Activated naive CD8-positive, alpha-beta T cell treated with anti-CD3 and anti-CD28 coated beads, Interleukin-2, amount 10 ng/mL, durations not matched to agents 7 days and 5 days (primary cell): ENCODE results near the gene ENTPD6. TPM values are rescaled to one million over a fixed set of nuclear protein-coding genes. Genes with fewer than 3 reads are reported as not detected.
"Not testable (repeated sequence)": the region's sequence is repeated elsewhere in the genome, so short reads cannot be mapped to it uniquely, and the experiment has no call there.

ENCODE experiments used
- ATAC-seq: fragments of 150-1000 bp; cut with Tn5 transposase; one replicate; pipeline ENCODE4 v1.10.0; 2021; ENCODE audit warnings: low read depth, moderate library complexity
- POLR2A ChIA-PET: fragments of 350-600 bp; sonication (Branson Sonifier 250); formaldehyde crosslinking; loops from one replicate; lab custom pipeline; 2021; ENCODE audit warnings: antibody characterized with exemption; lab: Charles Lee
- DNase-seq: peaks from one replicate; pipeline ENCODE4 v3.0.0; 2021
- H3K27ac Mint-ChIP-seq: one replicate; pipeline ENCODE4 v1.8.0; 2022; ENCODE audit warnings: mild to moderate bottlenecking, mixed read lengths
- H3K27me3 Mint-ChIP-seq: one replicate; pipeline ENCODE4 v1.8.0; 2022; ENCODE audit warnings: mild to moderate bottlenecking, moderate library complexity, mixed read lengths
- H3K36me3 Mint-ChIP-seq: one replicate; pipeline ENCODE4 v1.8.0; 2021; ENCODE audit warnings: mild to moderate bottlenecking, mixed read lengths
- H3K4me1 Mint-ChIP-seq: one replicate; pipeline ENCODE4 v1.8.0; 2021; ENCODE audit warnings: mixed read lengths
- H3K4me3 Mint-ChIP-seq: one replicate; pipeline ENCODE4 v1.8.0; 2022; ENCODE audit warnings: mild to moderate bottlenecking, moderate library complexity, mixed read lengths
- H3K9me3 Mint-ChIP-seq: one replicate; pipeline ENCODE4 v1.8.0; 2021; ENCODE audit warnings: mixed read lengths
- total RNA-seq, 2 experiments: library from RNA; stranded (reverse); gene quantifications; one replicate each; pipeline ENCODE4 v1.2.3, GENCODE V29; 2021

Gene ENTPD6
- total RNA-seq, result 10 to 100 TPM; 54.6 to 62.3 TPM

- no peaks in the 10 kb centered on the region for H3K9me3 Mint-ChIP-seq
- POLR2A ChIA-PET, result interaction anchor here (1.6 to 2.5 kb wide), 2 partner anchors 52 to 138 kb away, joined by 9 to 11 read pairs; partner anchors contain the start of genes ACSS1 and PYGB
- peak; percentile 87 for ATAC-seq
Observed at GRCh38 chr20:25195014-25195961, at the start of gene ENTPD6. Gene ENTPD6 (plus strand): TSS chr20:25195712. CDS start chr20:25206537, 10,825 bp downstream.

GRCh38 chr20:25146976-25147375, 48.5 kb upstream of the ENTPD6 start:
- H3K4me1 Mint-ChIP-seq, result peaks cover 4% of the 10 kb centered on the region
- H3K4me3 Mint-ChIP-seq, result no peak overlapping the region
- no peak for ATAC-seq
- no peak overlapping the region for H3K27ac Mint-ChIP-seq
- H3K27me3 Mint-ChIP-seq, result peaks cover 15% of the 10 kb centered on the region
- H3K36me3 Mint-ChIP-seq, result no peaks in the 10 kb centered on the region
- H3K9me3 Mint-ChIP-seq, result no peaks in the 10 kb centered on the region
- DNase-seq, result no peak
- POLR2A ChIA-PET, result no interaction called here

More at GRCh38 chr20:25195014-25195961, at the start of gene ENTPD6:
- H3K36me3 Mint-ChIP-seq, result peaks cover 2% of the 10 kb centered on the region
- peak within 1 kb of the TSS; percentile 93 for H3K4me3 Mint-ChIP-seq
- H3K27me3 Mint-ChIP-seq, result peaks cover under 1% of the 10 kb centered on the region
- peaks cover 21% of the 10 kb centered on the region for H3K4me1 Mint-ChIP-seq
- H3K27ac Mint-ChIP-seq, result peak within 1 kb of the TSS; percentile 82
- peak; percentile 96 for DNase-seq

GRCh38 chr20:25147716-25148115, 47.8 kb upstream of the ENTPD6 start:
- no peak overlapping the region for H3K27ac Mint-ChIP-seq
- H3K36me3 Mint-ChIP-seq, result no peaks in the 10 kb centered on the region
- H3K9me3 Mint-ChIP-seq, result no peaks in the 10 kb centered on the region
- H3K27me3 Mint-ChIP-seq, result peaks cover 17% of the 10 kb centered on the region
- DNase-seq (no peak), ATAC-seq (no peak)
- peaks cover 4% of the 10 kb centered on the region for H3K4me1 Mint-ChIP-seq
- POLR2A ChIA-PET, result no interaction called here
- no peak overlapping the region for H3K4me3 Mint-ChIP-seq

- POLR2A ChIA-PET, result no interaction called here
- peaks cover 17% of the 10 kb centered on the region for H3K27me3 Mint-ChIP-seq
- peak; percentile 55 for DNase-seq
- peak overlapping the region; percentile 56 for H3K27ac Mint-ChIP-seq
- H3K9me3 Mint-ChIP-seq, result no peaks in the 10 kb centered on the region
- no peaks in the 10 kb centered on the region for H3K36me3 Mint-ChIP-seq
- ATAC-seq, result peak; percentile 72
- peak overlapping the region; percentile 85 for H3K4me3 Mint-ChIP-seq
- peaks cover 4% of the 10 kb centered on the region for H3K4me1 Mint-ChIP-seq
Observed at GRCh38 chr20:25148181-25148981, 47.1 kb upstream of the ENTPD6 start.

GRCh38 chr20:25148982-25149846, 46.3 kb upstream of the ENTPD6 start:
- peaks cover 17% of the 10 kb centered on the region for H3K27me3 Mint-ChIP-seq
- peaks cover 4% of the 10 kb centered on the region for H3K4me1 Mint-ChIP-seq
- peak overlapping the region; percentile 85 for H3K4me3 Mint-ChIP-seq
- ATAC-seq (no peak), DNase-seq (no peak)
- POLR2A ChIA-PET, result no interaction called here
- peak overlapping the region; percentile 56 for H3K27ac Mint-ChIP-seq
- H3K36me3 Mint-ChIP-seq, result no peaks in the 10 kb centered on the region
- no peaks in the 10 kb centered on the region for H3K9me3 Mint-ChIP-seq

- H3K27ac Mint-ChIP-seq, result no peak overlapping the region
- H3K9me3 Mint-ChIP-seq, result no peaks in the 10 kb centered on the region
- ATAC-seq (no peak), DNase-seq (no peak)
- POLR2A ChIA-PET, result no interaction called here
- no peak overlapping the region for H3K4me3 Mint-ChIP-seq
- H3K36me3 Mint-ChIP-seq, result no peaks in the 10 kb centered on the region
- H3K27me3 Mint-ChIP-seq, result peaks cover 17% of the 10 kb centered on the region
- H3K4me1 Mint-ChIP-seq, result peaks cover 4% of the 10 kb centered on the region
Observed at GRCh38 chr20:25150016-25150415, 45.5 kb upstream of the ENTPD6 start.

GRCh38 chr20:25158043-25158442, 37.5 kb upstream of the ENTPD6 start:
- DNase-seq (no peak), ATAC-seq (no peak)
- no peaks in the 10 kb centered on the region for H3K9me3 Mint-ChIP-seq
- peaks cover 3% of the 10 kb centered on the region for H3K27me3 Mint-ChIP-seq
- H3K4me3 Mint-ChIP-seq, result no peak overlapping the region
- no peaks in the 10 kb centered on the region for H3K4me1 Mint-ChIP-seq
- POLR2A ChIA-PET, result no interaction called here
- no peaks in the 10 kb centered on the region for H3K36me3 Mint-ChIP-seq
- H3K27ac Mint-ChIP-seq, result no peak overlapping the region

GRCh38 chr20:25160467-25160866, 35.0 kb upstream of the ENTPD6 start:
- POLR2A ChIA-PET, result no interaction called here
- Mint-ChIP-seq H3K9me3 (peaks cover 1% of the 10 kb centered on the region), H3K36me3 (no peaks in the 10 kb centered on the region), H3K4me3 (no peak overlapping the region), H3K4me1 (no peaks in the 10 kb centered on the region), H3K27me3 (peaks cover 3% of the 10 kb centered on the region), H3K27ac (no peak overlapping the region)
- DNase-seq, result no peak
- no peak for ATAC-seq

GRCh38 chr20:25160897-25161296, 34.6 kb upstream of the ENTPD6 start:
- Mint-ChIP-seq H3K9me3 (peaks cover 1% of the 10 kb centered on the region), H3K36me3 (no peaks in the 10 kb centered on the region), H3K4me3 (no peak overlapping the region), H3K27me3 (peaks cover 3% of the 10 kb centered on the region), H3K27ac (no peak overlapping the region), H3K4me1 (no peaks in the 10 kb centered on the region)
- POLR2A ChIA-PET, result no interaction called here
- ATAC-seq (no peak), DNase-seq (no peak)

- Mint-ChIP-seq H3K36me3 (no peaks in the 10 kb centered on the region), H3K4me3 (no peak overlapping the region), H3K27me3 (peaks cover 8% of the 10 kb centered on the region), H3K9me3 (peaks cover 3% of the 10 kb centered on the region), H3K4me1 (no peaks in the 10 kb centered on the region), H3K27ac (no peak overlapping the region)
- POLR2A ChIA-PET, result no interaction called here
- no peak for ATAC-seq
- no peak for DNase-seq
Observed at GRCh38 chr20:25165128-25165527, 30.4 kb upstream of the ENTPD6 start.

GRCh38 chr20:25166105-25166782, 29.3 kb upstream of the ENTPD6 start:
- H3K27me3 Mint-ChIP-seq, DNase-seq, H3K4me1 Mint-ChIP-seq, H3K27ac Mint-ChIP-seq, ATAC-seq, H3K4me3 Mint-ChIP-seq, H3K9me3 Mint-ChIP-seq, H3K36me3 Mint-ChIP-seq, POLR2A ChIA-PET: not testable (repeated sequence)

GRCh38 chr20:25173321-25173720, 22.2 kb upstream of the ENTPD6 start:
- Mint-ChIP-seq H3K4me1 (peaks cover 3% of the 10 kb centered on the region), H3K36me3 (no peaks in the 10 kb centered on the region), H3K4me3 (no peak overlapping the region), H3K27me3 (peaks cover 17% of the 10 kb centered on the region), H3K9me3 (peaks cover 1% of the 10 kb centered on the region), H3K27ac (no peak overlapping the region)
- DNase-seq, result no peak
- ATAC-seq, result no peak
- POLR2A ChIA-PET, result no interaction called here
